OCI-LY7 (cell line): ENCODE data around the gene NXPH3.

Experiments
- EZH2phosphoT487 ChIP-seq: fragments of 200-600 bp; sonication (generic); IDR thresholded peaks from 2 replicates; pipeline ENCODE4 v1.6.1; 2018; ENCODE audit warnings: low read depth, borderline replicate concordance, mild to moderate bottlenecking, mixed run types, antibody characterized with exemption, low read length, moderate library complexity, mixed read lengths
- TF ChIP-seq, protein P1 (sequence below): fragments of 200-600 bp; sonication (generic); conservative IDR thresholded peaks from 2 replicates; pipeline ENCODE4 v1.5.1; 2014; ENCODE audit warnings: mild to moderate bottlenecking, antibody characterized with exemption, low read length, moderate library complexity, mixed read lengths

DNA sequence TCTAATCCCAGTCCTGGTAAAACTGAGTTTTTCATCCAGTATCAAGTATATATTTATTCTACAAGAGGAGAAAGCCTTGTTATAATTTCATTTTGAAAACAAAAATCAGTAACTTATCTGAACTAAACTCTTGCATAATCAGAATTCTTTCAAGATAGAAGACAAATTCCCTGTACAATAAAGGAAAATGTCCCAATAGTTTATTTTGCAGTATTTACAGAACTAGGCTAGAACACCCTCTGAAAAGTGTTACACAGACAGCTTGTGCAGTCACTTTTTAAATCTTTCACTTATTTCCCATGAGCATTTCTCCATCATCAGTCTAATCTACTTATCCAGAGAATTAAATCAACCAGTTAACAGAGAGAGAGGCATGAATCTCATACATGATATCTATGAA is 53.8 kb downstream of the NXPH3 start:
- TF ChIP-seq, protein P1, sequence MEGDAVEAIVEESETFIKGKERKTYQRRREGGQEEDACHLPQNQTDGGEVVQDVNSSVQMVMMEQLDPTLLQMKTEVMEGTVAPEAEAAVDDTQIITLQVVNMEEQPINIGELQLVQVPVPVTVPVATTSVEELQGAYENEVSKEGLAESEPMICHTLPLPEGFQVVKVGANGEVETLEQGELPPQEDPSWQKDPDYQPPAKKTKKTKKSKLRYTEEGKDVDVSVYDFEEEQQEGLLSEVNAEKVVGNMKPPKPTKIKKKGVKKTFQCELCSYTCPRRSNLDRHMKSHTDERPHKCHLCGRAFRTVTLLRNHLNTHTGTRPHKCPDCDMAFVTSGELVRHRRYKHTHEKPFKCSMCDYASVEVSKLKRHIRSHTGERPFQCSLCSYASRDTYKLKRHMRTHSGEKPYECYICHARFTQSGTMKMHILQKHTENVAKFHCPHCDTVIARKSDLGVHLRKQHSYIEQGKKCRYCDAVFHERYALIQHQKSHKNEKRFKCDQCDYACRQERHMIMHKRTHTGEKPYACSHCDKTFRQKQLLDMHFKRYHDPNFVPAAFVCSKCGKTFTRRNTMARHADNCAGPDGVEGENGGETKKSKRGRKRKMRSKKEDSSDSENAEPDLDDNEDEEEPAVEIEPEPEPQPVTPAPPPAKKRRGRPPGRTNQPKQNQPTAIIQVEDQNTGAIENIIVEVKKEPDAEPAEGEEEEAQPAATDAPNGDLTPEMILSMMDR, result no peak
- no peak for TF ChIP-seq EZH2phosphoT487
